ENCODE results near the gene CCL5. TPM values are rescaled to one million over a fixed set of nuclear protein-coding genes. Genes with fewer than 3 reads are reported as not detected.
A peak's percentile ranks its signal among the peaks of the same experiment; 100 is the strongest.

CCL5 gene
- total RNA-seq, 1 experiment from 2014 or later = 0.29 TPM

DNA sequence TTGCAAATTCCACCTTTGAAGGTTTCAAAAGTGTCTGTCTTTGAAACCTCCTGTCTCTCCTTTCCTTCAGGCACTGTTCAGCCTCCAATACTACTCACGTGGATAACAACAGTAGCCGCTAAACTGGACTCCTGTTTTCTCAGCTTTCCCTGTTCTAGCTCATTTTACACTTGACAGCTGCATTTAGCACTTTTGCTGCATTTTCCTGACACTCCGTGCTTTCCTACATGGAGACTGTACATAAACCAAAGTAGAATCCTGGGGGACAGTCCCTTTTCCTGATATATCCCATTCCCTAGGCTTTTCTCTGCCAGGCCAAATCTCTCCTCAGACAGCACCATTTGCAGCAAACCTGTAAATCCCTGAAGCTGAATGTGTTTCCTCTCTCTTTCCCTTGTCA is 3.6 kb downstream of the CCL5 start:
- no peak for DNase-seq (ENCODE audit: low read depth, low spot score)
- in situ Hi-C loops (cut with HindIII; ENCODE audit: low pct_unique_long_range_greater_than_20kb, low sequenced_read_pairs) = no loop called here

DNA sequence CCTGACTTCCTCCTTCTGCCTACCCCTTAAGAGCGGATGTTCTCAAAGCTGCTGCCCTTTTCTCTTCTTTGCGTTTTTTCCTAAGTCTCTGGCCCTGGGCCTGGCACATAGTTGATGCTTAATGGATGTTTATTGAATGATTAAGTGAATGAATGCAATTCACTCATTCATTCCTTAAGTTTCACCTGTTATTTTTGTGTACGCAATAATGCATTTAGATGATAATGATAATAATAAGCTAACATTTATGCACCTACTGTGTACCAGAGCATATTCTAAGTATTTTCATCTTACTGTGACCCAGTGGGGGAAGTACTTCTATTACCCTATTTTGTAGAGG is 4.4 kb downstream of the CCL5 start:
- no peak for DNase-seq (ENCODE audit: low read depth, low spot score)
- in situ Hi-C loops (cut with HindIII; ENCODE audit: low pct_unique_long_range_greater_than_20kb, low sequenced_read_pairs) = no loop called here

DNA sequence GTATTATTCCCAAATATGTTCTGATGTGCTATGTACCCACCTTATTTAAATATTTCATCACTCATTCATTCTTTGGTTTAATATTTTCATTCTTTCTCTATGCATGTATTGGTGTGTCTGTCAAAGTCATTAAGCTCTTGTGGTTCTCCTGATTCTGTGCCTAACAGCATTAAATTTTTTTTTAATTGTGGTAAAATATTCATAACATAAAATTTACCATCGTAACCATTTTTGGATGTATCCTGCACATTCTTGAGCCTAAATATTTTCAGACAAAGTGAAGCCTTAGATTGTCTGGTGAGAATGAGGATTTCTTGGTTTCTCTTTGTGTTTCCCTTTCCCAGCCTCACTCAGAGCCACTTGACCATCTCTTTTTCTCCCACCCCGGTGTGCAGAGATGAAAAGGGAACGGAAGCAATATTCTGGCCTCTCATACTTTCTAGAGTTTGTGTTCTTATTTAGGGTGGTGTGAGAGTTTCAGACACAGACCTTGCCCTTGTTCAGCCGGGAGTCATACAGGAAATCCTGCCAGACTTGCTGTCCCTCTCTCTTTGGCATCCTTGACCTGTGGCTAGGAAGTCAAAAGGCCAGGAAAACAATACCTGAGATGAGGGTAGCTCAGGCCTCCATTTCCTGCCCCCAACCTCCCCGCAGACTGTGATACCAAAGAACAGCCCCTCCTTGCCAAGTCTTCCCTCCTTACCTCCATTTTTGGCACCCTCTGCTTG is 4.9 kb downstream of the CCL5 start:
- DNase-seq (ENCODE audit: low read depth, low spot score) = no peak
- in situ Hi-C loops (cut with HindIII; ENCODE audit: low pct_unique_long_range_greater_than_20kb, low sequenced_read_pairs) = no loop called here

DNA sequence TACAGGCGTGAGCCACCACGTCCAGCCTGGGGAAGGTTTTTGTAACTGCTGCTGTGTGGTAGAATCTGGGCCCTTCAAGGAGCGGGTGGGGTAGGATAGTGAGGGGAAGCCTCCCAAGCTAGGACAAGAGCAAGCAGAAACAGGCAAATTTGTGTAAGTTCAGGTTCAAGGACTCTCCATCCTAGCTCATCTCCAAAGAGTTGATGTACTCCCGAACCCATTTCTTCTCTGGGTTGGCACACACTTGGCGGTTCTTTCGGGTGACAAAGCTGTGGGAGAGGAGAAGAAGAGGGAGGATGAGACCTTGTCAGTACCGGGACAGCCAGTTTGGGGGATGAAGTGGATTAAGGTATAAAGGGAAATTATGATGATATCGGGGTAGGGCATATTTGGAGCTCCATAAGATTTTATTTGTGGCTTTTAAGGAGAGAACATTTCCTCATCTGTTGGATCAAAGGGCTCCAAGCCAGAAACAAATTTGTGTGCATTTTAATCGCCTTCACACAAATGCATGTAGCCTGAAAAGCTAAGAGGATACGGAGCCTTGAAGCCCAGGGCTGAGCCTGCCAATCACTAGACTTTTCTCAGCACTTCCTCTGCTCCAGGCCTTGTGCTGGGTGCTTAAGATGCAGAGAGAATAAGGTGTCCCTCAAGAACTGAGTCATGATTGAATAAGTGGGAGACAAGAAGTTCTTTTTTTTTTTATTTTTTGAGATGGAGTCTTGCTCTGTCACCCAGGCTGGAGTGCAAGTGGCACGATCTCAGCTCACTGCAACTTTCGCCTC is 7.8 kb downstream of the CCL5 start:
- in situ Hi-C loops (cut with HindIII; ENCODE audit: low pct_unique_long_range_greater_than_20kb, low sequenced_read_pairs) = no loop called here
- no peak for DNase-seq (ENCODE audit: low read depth, low spot score)

DNA sequence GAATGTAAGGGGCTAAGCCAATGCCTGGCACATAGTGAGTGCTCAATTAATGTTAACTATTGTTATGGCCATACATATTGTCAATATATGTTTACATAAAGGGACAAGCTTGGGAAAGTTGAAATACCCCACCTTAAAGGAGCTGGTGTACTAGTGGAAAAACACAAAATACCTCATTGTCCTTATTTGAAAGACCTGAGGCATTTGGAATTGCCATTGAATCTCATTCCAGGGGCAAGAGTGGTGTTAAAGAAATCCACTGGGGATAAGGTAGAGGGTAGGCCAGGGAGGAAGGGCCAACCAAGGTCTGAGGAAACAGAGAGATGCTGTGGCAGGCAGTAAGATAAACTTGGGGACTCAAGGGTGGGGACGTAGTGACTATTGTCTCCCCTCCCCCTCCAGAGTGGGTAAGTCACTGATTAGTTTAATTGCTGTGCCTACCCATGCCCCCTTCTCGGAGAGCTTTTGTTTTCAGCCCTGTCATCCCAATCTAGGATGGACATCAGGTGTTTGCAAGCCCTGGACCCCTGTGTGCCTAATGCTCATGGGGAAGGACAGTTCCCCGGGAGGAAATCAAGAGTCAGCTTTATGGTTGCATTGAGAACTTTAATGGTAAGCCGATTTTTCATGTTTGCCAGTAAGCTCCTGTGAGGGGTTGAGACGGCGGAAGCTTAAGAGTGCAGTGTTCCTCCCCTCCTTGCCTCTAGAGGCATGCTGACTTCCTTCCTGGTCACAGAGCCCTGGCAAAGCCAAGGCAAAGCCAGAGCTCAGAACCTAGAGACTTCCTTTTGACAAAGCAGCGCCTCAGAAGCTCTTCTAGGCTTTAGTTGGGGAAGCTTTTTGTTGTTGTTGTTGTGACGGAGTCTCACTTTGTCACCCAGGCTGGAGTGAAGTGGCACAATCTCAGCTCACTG is 9.0 kb downstream of the CCL5 start:
- DNase-seq (ENCODE audit: low read depth, low spot score) = no peak
- in situ Hi-C loops (cut with HindIII; ENCODE audit: low pct_unique_long_range_greater_than_20kb, low sequenced_read_pairs) = no loop called here

DNA sequence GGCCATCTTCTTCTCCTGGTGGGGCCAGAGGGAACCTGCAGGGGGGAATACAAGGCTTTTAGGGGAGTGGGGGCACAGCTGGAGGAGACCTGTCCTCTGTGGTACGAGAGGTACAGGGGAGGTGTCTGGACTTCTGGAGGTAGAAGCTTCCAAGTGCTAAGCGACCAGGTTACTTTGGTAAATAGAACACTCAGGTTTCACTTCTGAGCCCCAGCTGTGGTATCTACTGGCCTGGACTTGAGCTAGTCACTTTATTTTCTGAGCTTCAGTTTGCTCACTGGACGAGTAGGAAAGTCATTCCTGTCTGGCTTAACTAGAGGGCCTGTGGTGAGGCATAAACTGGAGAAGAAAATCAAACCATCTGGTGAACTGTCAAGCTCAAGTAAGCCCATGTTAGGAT is 11.4 kb downstream of the CCL5 start, which contains the start of gene HEATR9:
Gene HEATR9, minus strand, starts transcription at position 155 of the 400 bp plus-strand sequence. Its CDS starts 149 bp downstream, at position 6.
- in situ Hi-C loops (cut with HindIII; ENCODE audit: low pct_unique_long_range_greater_than_20kb, low sequenced_read_pairs) = no loop called here

DNA sequence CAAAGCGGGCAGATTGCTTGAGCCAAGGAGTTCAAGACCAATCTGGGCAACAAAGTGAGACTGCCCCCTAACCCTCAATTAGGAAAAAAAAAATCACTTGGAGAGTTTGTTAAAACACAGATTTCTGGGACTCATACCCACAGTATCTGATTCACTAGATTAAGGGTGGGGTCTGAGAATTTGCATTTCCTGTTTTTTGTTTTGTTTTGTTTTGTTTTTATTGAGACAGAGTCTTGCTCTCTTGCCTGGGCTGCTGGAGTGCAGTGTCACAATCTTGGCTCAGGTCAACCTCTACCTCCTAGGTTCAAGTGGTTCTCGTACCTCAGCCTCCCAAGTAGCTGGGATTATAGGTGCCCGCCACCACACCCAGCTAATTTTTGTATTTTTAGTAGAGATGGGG is 12.6 kb downstream of the CCL5 start:
- DNase-seq (ENCODE audit: low read depth, low spot score) = no peak
- in situ Hi-C loops (cut with HindIII; ENCODE audit: low pct_unique_long_range_greater_than_20kb, low sequenced_read_pairs) = no loop called here

More for the DNA sequence above, 11.4 kb downstream of the CCL5 start, which contains the start of gene HEATR9:
- DNase-seq (ENCODE audit: low read depth, low spot score) = no peak

DNA sequence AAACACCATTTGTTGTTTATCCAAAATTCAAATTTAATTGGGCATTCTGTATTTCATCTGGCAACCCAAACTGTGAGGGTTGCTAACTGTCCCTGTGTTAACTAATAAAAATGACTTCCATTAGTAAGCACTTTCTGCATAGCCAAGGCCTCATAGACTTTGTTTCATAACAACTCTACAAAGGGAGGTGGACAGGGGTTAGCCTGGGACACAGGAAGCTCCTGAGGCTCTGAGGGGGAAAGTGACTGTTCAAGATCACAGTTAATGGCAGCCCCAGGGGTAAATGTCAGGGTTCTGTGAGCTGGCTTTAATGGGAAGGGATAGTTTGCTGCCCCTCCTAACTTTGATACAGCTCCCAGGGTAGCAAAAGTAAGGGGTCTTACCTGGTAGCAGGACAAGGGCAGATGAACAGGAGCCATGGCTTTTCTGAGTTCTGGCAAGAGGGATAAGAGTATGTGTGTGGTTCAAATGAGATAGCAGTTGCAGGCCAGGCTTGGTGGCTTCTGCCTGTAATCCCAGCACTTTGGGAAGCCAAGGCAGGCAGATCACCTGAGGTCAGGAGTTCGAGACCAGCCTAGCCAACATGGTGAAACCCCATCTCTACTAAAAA is 13.7 kb downstream of the CCL5 start:
- in situ Hi-C loops (cut with HindIII; ENCODE audit: low pct_unique_long_range_greater_than_20kb, low sequenced_read_pairs) = no loop called here
- DNase-seq (ENCODE audit: low read depth, low spot score) = no peak

DNA sequence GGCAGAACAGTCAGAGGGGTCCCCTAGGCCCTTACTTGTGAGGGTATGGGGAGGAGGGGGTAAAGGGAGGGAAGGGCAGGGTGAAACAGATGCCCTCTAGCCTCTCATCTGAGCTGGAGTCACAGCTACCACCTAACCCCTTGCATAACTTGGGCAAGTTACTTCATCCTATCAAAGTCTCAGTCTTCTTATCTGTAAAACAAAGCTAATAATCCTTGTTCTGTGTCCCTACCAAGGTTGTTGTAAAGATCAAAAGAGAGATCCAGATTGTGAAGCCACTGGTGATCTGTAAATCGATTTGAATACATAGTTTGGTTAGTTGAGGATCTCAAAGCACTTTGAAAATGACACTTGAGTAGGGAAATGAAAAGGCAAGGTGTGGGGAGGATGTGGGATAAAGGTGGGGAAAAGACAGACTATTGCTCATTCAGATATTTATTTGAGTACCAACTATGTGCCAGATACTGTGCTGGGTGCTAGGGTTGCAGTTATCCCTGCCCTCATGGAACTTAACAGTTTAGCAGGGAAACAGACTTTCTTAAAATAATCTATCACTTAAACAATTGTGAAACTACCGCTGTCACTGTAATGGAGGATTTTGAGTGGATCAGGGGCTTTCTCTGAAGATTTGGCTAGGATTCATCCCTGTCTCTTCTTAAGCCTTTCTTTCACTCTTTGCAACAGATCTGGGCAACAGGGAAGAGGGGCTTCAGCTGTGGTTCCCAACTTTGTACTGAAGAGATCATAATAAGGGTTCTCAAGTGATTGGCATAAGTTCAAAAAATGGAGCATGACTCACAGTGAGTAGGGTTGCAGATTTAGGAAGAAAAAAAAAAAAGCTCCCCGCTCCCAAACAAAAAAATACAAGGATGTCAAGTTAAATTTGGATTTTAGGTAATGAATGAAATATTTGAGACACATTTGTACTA is 14.5 kb downstream of the CCL5 start:
- in situ Hi-C loops (cut with HindIII; ENCODE audit: low pct_unique_long_range_greater_than_20kb, low sequenced_read_pairs) = no loop called here
- DNase-seq (ENCODE audit: low read depth, low spot score) = no peak

DNA sequence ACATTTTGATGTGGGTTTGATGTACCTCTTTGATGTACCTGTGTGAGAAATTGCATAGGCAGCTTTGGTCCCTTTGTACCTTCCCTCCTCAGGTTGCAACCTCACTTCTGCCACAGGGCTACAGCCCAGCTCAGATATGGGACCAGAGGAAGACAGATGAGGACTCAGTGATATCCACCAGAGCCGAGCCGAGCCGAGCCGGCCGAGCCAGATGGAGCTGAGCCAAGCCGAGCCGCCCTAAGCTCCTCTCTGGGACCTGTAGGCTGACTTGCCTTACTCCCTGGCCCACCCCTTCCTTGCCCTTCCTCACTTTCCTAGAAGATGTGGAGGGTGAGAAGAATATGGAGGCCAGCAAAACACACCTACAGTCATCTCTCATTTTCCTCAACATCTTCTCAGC is 15.3 kb downstream of the CCL5 start:
- in situ Hi-C loops (cut with HindIII; ENCODE audit: low pct_unique_long_range_greater_than_20kb, low sequenced_read_pairs) = no loop called here
- no peak for DNase-seq (ENCODE audit: low read depth, low spot score)

DNA sequence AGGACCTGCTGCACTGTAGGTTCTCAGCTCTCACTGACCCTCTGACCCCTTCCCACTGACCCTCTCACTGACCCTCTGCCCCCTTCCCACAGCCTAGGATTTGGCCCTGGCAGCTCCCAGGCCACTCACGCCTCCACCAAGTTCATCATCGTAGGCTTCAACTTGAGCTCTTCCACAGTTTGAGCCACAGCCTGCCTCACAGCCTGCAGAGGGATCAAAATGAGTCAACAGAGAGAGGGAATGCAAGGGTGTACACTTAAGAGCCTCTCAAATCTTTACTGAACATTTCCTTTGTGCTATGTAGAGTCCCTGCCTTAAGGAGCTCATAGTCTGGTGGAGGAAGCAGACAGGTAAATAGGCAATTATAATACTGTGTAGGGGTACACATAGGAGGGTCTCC is 23.6 kb downstream of the CCL5 start:
- in situ Hi-C loops (cut with HindIII; ENCODE audit: low pct_unique_long_range_greater_than_20kb, low sequenced_read_pairs) = no loop called here
- no peak for DNase-seq (ENCODE audit: low read depth, low spot score)

DNA sequence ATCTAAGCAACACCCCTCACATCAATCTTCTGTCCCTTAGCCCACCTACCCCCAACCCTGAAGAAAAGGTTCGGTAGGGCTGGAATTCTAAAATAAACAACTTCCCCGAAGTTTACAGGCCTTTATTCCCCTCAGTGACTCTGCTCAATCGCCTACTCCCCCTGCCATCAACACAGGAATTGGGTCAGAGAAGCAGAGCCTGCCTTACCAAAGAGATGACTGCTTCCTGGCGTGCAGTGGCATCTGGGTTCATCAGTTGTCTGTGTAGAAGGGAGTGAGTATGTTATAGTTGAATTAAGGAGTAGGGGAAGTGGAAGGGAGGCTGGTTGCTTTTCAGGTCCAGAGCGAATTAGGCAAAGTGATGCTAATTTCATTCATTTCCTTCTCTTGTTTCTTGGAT is 24.2 kb downstream of the CCL5 start:
- in situ Hi-C loops (cut with HindIII; ENCODE audit: low pct_unique_long_range_greater_than_20kb, low sequenced_read_pairs) = no loop called here

DNA sequence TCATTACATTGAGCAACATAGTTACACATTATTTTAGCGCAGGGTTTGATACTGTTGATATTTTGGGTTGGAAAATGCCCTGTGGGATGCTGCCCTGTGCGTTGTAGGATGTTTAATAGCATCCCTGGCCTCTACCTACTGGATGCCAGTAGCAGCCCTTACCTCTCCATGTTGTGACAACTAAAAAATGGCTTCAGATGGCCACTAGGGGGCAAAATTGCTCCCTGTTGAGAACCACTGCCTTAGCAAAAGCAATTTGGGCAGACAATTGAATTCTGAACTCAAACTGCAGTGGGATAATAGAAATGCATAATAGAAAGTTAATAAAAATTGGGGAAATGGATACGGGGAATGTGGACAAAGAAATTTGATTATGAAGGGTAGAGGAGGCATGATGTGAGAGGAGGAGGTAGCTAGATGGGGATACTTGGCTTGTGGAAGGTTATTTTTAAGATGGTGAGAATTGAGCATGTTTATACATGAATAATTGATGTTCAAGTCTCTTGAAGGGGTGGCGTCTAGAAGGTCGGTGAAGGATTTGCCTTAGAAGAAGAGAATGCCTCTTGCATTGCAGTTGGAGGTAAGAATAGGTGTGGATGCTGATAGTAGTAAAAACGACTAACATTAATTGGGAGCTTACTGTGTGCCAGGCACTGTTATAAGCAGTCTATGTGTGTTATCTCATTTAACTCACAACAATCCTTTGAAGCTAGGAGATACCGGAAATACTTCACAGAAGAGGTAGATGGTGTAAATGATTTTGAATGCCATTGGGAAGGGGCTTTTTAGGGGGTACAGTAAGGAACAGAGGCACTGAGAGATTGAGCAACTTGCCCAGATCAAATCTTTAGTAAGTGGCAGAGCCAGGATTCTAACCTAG is 30.5 kb downstream of the CCL5 start:
- peak; percentile 80 for DNase-seq (ENCODE audit: low read depth, low spot score)
- in situ Hi-C loops (cut with HindIII; ENCODE audit: low pct_unique_long_range_greater_than_20kb, low sequenced_read_pairs) = no loop called here

More for the DNA sequence above, 24.2 kb downstream of the CCL5 start:
- no peak for DNase-seq (ENCODE audit: low read depth, low spot score)

DNA sequence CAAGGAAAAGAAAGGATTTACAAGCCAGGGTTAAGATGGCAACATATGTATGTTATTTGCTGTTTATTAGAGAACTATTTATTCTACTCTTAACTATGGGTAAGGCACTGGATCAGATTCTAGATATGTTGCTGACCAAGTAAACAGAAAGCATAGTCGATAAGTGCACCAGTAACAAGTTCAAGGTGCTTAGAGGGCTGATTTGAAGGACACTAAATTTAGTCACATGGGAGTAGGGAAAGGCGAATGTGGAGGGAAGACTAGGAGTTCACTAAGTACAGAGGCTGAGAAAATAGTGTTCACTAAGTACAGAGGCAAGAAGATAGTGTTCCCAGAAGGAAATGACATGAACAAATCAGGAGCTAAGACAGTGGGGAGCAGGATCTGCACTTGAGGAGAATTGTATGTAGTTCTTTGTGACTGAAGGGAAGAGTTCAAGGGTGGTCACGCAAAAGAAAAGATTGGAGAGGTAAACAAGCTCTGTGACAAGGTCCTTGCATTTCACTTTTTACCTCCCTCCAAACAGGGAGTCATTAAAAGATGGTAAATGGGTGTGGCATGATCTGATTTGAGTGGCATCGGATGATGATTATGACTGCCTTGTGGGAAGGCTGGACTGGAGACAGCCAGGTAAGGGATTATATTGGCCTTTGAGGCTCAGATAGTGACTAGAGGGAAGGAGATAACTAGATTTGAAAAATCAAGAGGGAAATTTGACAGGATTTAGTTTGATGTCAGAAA is 32.4 kb downstream of the CCL5 start:
- no peak for DNase-seq (ENCODE audit: low read depth, low spot score)
- in situ Hi-C loops (cut with HindIII; ENCODE audit: low pct_unique_long_range_greater_than_20kb, low sequenced_read_pairs) = no loop called here

DNA sequence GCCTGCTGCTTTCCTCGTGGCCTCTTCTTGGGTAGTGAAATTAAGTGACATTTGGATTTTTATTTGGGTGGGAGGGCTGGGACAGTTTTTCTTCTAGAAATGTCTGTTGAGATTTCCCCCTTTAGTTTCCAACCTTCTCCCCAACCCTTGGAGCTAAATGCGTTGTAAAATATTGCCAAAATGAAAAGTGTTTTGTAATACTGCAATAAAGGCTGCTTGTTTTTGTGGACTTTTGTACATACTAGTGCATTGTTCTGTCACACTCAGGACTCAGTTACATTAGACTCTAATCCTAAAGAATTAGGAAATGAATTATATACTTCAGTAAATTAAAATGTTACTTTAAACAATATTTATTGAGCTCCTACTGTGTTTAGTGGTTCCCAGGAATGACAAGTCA is 33.2 kb downstream of the CCL5 start:
- DNase-seq (ENCODE audit: low read depth, low spot score) = peak; percentile 58
- in situ Hi-C loops (cut with HindIII; ENCODE audit: low pct_unique_long_range_greater_than_20kb, low sequenced_read_pairs) = no loop called here

Data from SK-MEL-5 (cell line).